GDM1 (cell line): ENCODE results near the gene MAPKAPK3.

Source experiments
- DNase-seq: peaks from one replicate; lab custom pipeline; 2025; lab: John Stamatoyannopoulos, UW

MAPKAPK3 gene

GRCh38 chr3:50627407-50628051 lies 10.6 kb downstream of the MAPKAPK3 start:
- DNase-seq = no peak

DNA sequence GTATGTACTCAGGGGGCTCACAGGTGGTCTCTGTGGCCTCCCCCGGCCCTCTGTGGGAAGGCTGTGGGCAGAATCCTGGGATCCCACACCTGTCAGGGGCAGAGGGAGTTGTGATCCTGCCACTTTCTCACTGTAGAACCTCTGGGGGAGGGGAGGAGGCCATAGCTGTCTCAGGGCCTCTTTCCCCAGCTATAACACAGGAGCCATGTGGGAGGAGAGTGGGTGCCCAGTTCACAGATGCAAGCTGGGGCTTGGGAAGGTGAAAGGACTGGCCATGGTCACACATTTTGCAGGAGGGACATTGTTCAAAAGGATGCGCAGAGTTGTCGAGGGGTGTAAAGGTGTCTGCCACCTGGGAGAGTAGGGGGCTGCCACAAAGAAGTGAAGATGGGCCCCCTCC lies 11.7 kb downstream of the MAPKAPK3 start:
- DNase-seq = no peak

DNA sequence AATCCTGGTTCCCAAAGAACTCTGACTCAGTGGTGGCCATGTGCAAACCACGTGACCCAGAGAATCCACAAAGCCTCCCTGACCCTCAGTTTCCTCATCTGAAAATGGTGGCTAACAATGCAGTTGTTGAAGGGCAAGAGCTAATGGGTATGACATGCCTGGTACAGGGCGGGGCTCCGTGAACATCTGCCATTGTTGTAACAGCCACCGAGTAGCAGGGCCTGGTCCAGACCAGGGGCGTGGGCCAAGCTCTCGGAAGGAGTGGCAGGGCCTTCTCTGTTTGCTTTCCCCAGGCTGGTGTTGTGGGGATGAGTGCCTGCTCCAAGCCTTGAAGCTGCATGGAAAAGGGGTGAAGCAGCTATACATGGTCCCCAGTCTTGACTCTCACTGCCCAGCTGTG lies 13.4 kb downstream of the MAPKAPK3 start:
- DNase-seq = no peak

- DNase-seq = no peak
Observed at GRCh38 chr3:50630877-50631276, 13.9 kb downstream of the MAPKAPK3 start.

DNA sequence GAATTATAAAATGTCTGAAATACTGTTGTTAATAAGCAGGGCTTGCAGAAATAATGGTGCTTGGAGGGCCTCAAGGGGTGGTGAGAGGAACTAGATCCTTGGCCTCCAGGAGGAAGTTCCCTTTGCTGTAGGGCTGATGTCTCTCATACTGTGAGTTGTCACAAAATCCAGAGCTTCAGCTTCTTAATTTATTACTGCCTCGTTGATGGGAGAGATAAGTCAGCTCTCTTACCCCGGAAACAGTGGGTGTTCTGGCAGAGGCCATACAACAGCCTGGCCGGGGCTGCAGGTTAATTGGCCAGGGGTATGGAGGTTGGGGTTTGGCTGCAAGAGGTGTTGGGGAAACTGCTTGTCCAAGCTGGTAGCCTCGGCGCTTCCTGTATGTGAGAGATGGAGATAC lies 15.5 kb downstream of the MAPKAPK3 start:
- DNase-seq = peak; percentile 20

GRCh38 chr3:50633230-50633790 lies 16.4 kb downstream of the MAPKAPK3 start:
- DNase-seq = no peak

GRCh38 chr3:50635066-50635465 lies 18.1 kb downstream of the MAPKAPK3 start:
- no peak for DNase-seq

GRCh38 chr3:50637011-50637410 lies 20.1 kb downstream of the MAPKAPK3 start:
- no peak for DNase-seq

GRCh38 chr3:50637945-50638344 lies 21.0 kb downstream of the MAPKAPK3 start:
- DNase-seq = no peak

- DNase-seq = no peak
Observed at GRCh38 chr3:50639055-50639494, 22.1 kb downstream of the MAPKAPK3 start.

GRCh38 chr3:50642382-50642781 lies 25.4 kb downstream of the MAPKAPK3 start:
- no peak for DNase-seq

DNA sequence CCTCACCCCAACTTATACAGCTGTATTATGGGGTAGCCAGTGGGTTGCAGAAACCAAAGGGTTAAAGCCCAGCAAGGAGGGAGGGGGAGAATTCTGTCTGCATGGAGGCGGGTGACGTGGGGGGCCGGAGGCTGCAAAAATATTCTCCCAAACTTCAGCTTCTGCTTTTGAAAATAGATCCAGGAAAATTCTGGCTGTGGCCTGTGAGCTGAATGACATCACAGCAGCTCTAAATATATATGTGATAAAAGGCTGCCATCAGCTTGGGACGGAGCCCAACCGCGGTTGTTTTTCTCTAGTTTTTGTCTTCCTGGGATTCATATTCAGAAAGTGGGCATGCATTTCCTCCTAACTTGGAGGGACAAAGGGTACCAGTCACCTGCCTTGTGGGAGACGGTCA lies 27.6 kb downstream of the MAPKAPK3 start:
- DNase-seq = no peak

GRCh38 chr3:50645378-50645777 lies 28.4 kb downstream of the MAPKAPK3 start:
- no peak for DNase-seq

GRCh38 chr3:50648313-50648712 lies 31.4 kb downstream of the MAPKAPK3 start:
- no peak for DNase-seq

GRCh38 chr3:50648944-50649343 lies 32.0 kb downstream of the MAPKAPK3 start:
- DNase-seq = no peak

GRCh38 chr3:50649451-50649931 lies 32.5 kb downstream of the MAPKAPK3 start:
- no peak for DNase-seq

- DNase-seq = no peak
Observed at GRCh38 chr3:50650018-50650417, 33.1 kb downstream of the MAPKAPK3 start.

DNA sequence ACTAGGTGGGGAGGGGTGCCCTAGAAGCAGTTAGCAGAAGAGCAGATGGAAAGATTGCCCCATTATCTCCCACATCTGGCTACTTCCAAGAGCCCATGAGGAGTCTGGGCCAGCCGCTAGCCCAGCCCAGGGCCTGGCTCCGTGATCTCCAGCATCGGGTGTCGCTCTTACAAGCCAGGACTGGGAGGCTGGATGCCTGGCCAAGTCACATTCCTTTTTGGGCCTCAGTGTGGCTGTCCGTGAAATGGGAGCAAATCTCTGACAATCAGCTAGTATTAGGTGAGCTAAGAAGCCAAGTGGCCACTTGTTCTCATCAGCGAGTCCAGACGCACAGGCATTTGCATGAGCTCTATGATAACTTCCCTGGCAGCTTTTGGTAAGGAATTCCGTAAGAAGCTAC lies 34.5 kb downstream of the MAPKAPK3 start:
- DNase-seq = no peak

DNA sequence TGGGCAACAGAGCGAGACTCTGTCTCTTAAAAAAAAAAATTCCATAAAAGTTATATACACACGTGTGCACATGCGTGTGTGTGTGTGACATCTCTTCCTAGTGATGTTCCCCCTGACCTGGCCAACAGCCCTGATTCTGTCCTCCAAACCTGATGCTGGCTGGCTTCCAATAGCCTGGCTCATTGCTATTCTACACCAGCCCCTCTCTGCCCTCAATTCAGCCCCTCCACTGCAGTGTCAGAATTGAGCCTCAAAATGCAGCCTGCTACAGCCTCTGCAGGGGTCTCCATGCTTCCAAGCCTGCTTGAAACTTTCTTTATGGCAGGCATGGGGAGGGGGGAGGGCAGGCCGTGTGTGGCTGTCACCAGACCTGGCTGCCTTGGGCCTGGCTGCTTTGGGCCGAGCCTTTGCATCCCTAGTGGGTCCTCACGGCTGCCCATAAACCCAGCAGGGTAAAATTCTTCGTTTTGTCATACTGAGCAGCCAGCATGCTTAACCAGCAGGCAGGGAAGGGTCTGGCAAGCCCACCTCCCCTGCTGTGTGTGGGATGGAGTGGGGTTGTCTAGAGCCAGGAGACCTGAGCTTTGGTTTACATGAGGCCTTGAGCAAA lies 35.1 kb downstream of the MAPKAPK3 start:
- no peak for DNase-seq

DNA sequence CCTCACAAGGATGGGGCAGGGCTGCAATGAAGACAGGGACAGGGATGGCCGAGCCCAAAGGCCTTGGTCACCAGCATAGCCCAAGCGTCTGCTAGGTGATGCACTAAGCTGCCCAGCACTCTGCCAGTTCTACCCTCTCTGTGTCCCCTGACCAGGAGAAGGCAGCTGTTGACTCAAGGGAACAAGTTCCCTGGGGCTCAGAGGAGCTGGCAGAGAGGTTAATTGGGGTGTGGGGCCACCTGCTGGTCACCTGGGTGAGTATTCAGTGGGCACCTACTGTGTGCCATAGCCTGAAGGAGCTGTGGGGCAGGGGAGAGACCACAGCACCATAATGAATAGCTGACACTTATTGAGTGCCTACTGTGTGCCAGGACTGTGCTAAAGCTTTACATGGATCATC lies 35.8 kb downstream of the MAPKAPK3 start:
- no peak for DNase-seq

DNA sequence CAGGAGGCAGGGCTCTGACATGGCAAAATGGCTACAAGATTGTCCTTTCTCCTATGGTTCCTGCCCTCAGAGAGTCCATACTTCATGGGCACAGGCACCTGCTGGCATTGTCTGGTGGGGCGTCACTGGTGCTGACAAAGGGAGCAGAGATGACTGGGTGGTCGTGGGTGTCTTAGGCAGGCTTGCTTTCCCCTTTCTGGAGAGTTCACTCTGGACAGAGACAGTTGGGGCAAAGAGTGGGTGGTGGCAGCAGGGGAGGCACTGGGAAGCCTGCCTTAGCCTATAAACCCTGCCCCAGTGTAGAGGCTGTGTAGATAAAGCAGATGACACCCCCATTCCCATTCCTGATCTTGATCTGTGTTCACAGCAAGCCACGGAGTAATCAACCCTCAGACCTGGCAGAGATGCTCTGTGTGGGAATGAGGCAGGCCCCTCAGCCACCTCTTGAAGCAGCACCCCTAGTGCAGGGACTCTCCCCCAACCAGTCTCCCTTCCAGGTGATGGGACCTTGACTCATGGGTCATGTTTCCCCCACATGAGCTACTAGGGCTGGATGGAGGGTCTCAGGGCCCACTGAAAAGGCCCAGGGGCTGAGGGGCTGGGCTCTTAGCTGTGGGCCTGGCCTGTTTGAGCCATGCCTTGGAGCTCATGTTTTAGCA lies 37.1 kb downstream of the MAPKAPK3 start:
- no peak for DNase-seq

- DNase-seq = no peak
Observed at GRCh38 chr3:50655009-50655830, 38.3 kb downstream of the MAPKAPK3 start.
